Inflammatory macrophage (primary cell): ENCODE results near the gene MDM2.
"Not testable (repeated sequence)": the region's sequence is repeated elsewhere in the genome, so short reads cannot be mapped to it uniquely, and the experiment has no call there.

Source experiments
- DNase-seq, 2 donors: peaks; one replicate each; pipeline ENCODE4 v3.0.0-alpha.2; 2020 to 2022

The MDM2 gene

GRCh38 chr12:68806488-68807237 is 1.3 kb upstream of the MDM2 start:
- no peak for DNase-seq

- not testable (repeated sequence) for DNase-seq
These were observed 752 bp upstream of the MDM2 start for GRCh38 chr12:68807274-68807575.

GRCh38 chr12:68808388-68809189 is 612 bp downstream of the MDM2 start:
- peak; percentile 85 to 88 for DNase-seq

- no peak for DNase-seq
These were observed 1.4 kb downstream of the MDM2 start for GRCh38 chr12:68809190-68810026.

GRCh38 chr12:68810027-68810389 is 2.0 kb downstream of the MDM2 start:
- not testable (repeated sequence) for DNase-seq

GRCh38 chr12:68811573-68811972 is 3.6 kb downstream of the MDM2 start:
- DNase-seq: not testable (repeated sequence)

- no peak for DNase-seq
These were observed 4.7 kb downstream of the MDM2 start for GRCh38 chr12:68812553-68813241.

GRCh38 chr12:68813242-68813593 is 5.2 kb downstream of the MDM2 start:
- no peak for DNase-seq

- DNase-seq: no peak
These were observed 6.7 kb downstream of the MDM2 start for GRCh38 chr12:68814490-68815231.

GRCh38 chr12:68815232-68815927 is 7.4 kb downstream of the MDM2 start:
- DNase-seq: no peak

GRCh38 chr12:68815928-68816800 is 8.2 kb downstream of the MDM2 start:
- no peak for DNase-seq

GRCh38 chr12:68819481-68819880 is 11.5 kb downstream of the MDM2 start:
- not testable (repeated sequence) for DNase-seq

- no peak for DNase-seq
These were observed 13.6 kb downstream of the MDM2 start for GRCh38 chr12:68821357-68822188.

- no peak for DNase-seq
These were observed 15.7 kb downstream of the MDM2 start for GRCh38 chr12:68823696-68824095.

- DNase-seq: no peak
These were observed 16.2 kb downstream of the MDM2 start for GRCh38 chr12:68824131-68824530.

GRCh38 chr12:68824597-68825250 is 16.7 kb downstream of the MDM2 start:
- no peak for DNase-seq

- no peak for DNase-seq
These were observed 17.7 kb downstream of the MDM2 start for GRCh38 chr12:68825569-68826217.
